GM12891 (cell line): ENCODE measurements around the gene PDGFC.

ENCODE experiments used
- POLR2A ChIP-seq: IDR thresholded peaks from 2 replicates; pipeline ENCODE4 v1.6.1; 2011; ENCODE audit warnings: low read depth, low read length, control low read depth
- POLR2AphosphoS5 ChIP-seq: IDR thresholded peaks from 2 replicates; pipeline ENCODE4 v1.6.1; 2011; ENCODE audit warnings: low read depth, low read length, control low read depth
- TAF1 ChIP-seq: IDR thresholded peaks from 2 replicates; pipeline ENCODE4 v1.6.1; 2011; ENCODE audit warnings: low read depth, low read length, control low read depth

DNA sequence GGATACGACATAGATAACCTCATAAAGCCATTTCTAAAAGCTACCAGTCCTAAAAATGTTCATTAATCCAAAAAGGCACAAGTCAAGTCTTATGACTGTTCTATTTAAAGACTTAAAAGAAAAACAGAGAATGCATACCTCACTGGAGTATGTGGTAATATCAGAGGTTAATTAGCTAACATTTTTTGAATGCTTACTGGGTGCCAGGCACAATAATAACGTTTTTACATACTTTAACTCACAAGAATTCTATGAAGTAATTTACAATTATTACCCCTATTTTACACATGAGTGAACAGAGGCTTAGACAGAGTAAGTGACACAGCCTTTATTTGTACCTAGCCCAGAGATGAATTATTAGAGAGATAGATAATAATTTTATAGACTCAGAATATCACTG, 207.5 kb downstream of the PDGFC start:
- TF ChIP-seq POLR2AphosphoS5 (no peak), POLR2A (no peak), TAF1 (no peak)
